Measurements from ENCODE around the gene STX17.

STX17 gene

DNA sequence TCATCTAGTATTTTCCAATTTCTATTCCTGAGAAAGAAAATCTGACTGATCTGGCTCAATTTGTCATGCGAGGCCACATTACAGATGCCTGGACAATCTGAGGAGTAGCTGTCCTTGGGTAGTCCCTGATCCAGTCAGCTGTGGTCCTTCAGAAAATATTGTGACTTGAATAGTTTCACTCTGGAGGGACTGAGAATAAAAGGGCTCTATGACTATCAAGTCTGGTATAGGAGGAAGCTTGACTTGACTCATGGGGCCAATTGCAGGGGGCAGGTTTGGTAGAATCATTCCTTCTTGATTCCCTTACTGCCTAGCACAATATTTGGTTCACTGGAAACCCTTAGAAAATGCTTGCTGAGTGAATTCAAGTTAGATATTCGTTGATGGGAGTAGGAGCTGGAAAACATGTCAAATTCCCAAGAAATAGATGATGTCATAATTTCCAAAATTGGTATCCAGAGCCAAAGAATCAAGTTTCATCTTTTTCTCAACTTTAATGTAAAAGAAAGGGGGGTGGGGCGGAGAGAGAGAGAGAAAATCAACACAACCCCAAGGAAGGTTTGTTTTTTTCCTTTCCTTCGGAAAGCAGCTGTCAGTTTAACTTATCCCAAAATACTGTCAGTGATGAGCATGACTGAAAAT is 32.4 kb upstream of the STX17 start:
- Histone ChIP-seq H3K27ac (no peak overlapping the region), H3K4me3 (no peak overlapping the region), H3K27me3 (no peaks in the 10 kb centered on the region), H3K9me3 (no peaks in the 10 kb centered on the region), H3K4me1 (no peaks in the 10 kb centered on the region), H3K36me3 (no peaks in the 10 kb centered on the region)
- no peak for DNase-seq
- TF ChIP-seq, protein P1, sequence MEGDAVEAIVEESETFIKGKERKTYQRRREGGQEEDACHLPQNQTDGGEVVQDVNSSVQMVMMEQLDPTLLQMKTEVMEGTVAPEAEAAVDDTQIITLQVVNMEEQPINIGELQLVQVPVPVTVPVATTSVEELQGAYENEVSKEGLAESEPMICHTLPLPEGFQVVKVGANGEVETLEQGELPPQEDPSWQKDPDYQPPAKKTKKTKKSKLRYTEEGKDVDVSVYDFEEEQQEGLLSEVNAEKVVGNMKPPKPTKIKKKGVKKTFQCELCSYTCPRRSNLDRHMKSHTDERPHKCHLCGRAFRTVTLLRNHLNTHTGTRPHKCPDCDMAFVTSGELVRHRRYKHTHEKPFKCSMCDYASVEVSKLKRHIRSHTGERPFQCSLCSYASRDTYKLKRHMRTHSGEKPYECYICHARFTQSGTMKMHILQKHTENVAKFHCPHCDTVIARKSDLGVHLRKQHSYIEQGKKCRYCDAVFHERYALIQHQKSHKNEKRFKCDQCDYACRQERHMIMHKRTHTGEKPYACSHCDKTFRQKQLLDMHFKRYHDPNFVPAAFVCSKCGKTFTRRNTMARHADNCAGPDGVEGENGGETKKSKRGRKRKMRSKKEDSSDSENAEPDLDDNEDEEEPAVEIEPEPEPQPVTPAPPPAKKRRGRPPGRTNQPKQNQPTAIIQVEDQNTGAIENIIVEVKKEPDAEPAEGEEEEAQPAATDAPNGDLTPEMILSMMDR (IDR thresholded peaks at IDR 0.05) = no peak
- intact Hi-C loops (cut with DNase I; ENCODE audit: low total_unique reads) = no loop called here

DNA sequence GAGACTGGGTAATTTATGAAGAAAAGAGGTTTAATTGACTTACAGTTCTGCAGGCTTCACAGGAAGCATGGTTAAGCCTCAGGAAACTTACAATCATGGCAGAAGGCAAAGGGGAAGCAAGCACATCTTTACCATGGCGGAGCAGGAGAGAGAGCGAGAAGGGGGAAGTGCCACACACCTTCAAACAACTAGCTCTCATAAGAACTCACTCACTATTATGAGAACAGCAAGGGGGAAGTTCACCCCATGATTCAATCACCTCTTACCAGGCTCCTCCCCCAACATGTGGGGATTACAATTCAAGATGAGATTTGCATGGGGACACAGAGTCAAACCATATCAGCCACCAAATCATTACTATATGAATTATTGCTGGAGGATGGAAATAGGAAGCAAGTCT is 30.3 kb upstream of the STX17 start:
- no peaks in the 10 kb centered on the region for H3K4me1 ChIP-seq
- no peaks in the 10 kb centered on the region for H3K27me3 ChIP-seq
- DNase-seq = no peak
- TF ChIP-seq, protein P1 (IDR thresholded peaks at IDR 0.05) = no peak
- intact Hi-C loops (cut with DNase I; ENCODE audit: low total_unique reads) = no loop called here
- H3K36me3 ChIP-seq = no peaks in the 10 kb centered on the region
- no peaks in the 10 kb centered on the region for H3K9me3 ChIP-seq
- H3K27ac ChIP-seq = no peak overlapping the region
- no peak overlapping the region for H3K4me3 ChIP-seq

DNA sequence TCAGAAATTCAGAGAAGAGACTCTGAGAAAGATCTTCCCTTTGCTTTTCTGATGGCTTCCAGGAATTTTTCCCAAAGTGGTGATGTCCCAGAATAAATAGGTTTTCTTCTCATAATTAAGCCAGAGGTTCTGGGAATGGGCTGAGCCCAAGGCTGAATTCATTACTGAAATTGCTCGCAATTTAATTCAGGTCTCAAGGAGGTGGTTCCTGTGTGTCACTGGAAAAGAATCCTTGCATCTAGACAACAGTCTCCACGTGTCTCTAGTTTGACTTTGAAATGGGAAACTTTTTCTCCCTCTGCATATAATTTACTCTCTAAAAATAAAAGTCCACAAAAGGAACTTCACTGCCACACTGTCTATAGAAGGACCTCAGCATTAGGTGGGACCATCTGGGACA is 27.8 kb upstream of the STX17 start:
- no peaks in the 10 kb centered on the region for H3K27me3 ChIP-seq
- no peaks in the 10 kb centered on the region for H3K4me1 ChIP-seq
- no peak overlapping the region for H3K27ac ChIP-seq
- H3K36me3 ChIP-seq = no peaks in the 10 kb centered on the region
- intact Hi-C loops (cut with DNase I; ENCODE audit: low total_unique reads) = no loop called here
- no peak for DNase-seq
- TF ChIP-seq, protein P1 (IDR thresholded peaks at IDR 0.05) = no peak
- no peak overlapping the region for H3K4me3 ChIP-seq
- no peaks in the 10 kb centered on the region for H3K9me3 ChIP-seq

DNA sequence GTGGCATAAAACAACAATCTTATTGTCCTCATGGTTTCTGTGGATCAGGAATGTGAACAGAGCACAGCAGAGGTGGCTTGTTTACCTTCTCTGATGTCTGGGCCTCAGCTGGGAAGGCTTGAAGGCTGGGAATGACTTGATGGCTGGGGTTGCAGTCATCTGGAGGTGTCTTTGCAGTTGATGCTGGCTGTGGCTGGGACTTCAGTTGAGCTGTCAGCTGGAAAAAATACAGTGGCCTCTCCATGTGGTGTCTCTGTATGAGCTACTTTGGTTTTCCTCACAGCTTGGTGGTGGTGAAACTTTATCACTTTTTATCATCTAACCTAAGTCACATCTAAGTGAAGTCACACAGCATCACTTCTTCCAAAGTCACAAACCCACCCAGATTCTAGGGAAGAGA is 24.7 kb upstream of the STX17 start:
- Histone ChIP-seq H3K4me3 (no peak overlapping the region), H3K27ac (no peak overlapping the region), H3K27me3 (no peaks in the 10 kb centered on the region), H3K9me3 (no peaks in the 10 kb centered on the region), H3K36me3 (no peaks in the 10 kb centered on the region), H3K4me1 (no peaks in the 10 kb centered on the region)
- intact Hi-C loops (cut with DNase I; ENCODE audit: low total_unique reads) = no loop called here
- TF ChIP-seq, protein P1 (IDR thresholded peaks at IDR 0.05) = no peak
- no peak for DNase-seq

DNA sequence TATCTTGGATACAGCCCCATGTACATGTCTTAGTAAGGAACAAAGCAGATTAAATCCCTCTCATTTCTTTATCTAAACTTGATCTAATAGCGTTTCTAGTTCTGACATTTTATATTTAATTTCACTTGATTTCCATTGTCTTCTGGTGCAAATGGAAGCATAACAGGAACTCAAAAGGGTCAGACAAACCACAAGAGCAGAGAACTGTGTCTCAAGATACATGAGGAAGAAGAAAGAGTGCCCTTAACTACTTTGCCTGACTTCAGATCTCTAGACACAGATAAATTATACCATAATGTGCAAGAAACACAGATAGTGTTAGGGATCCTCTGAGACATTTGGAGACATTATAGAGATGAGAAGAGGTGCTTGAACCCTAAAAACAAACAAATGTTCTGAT is 20.7 kb upstream of the STX17 start:
- intact Hi-C loops (cut with DNase I; ENCODE audit: low total_unique reads) = no loop called here
- Histone ChIP-seq H3K4me1 (no peaks in the 10 kb centered on the region), H3K27ac (no peak overlapping the region), H3K27me3 (no peaks in the 10 kb centered on the region), H3K4me3 (no peak overlapping the region), H3K36me3 (no peaks in the 10 kb centered on the region), H3K9me3 (no peaks in the 10 kb centered on the region)
- TF ChIP-seq, protein P1 (IDR thresholded peaks at IDR 0.05) = no peak
- no peak for DNase-seq

DNA sequence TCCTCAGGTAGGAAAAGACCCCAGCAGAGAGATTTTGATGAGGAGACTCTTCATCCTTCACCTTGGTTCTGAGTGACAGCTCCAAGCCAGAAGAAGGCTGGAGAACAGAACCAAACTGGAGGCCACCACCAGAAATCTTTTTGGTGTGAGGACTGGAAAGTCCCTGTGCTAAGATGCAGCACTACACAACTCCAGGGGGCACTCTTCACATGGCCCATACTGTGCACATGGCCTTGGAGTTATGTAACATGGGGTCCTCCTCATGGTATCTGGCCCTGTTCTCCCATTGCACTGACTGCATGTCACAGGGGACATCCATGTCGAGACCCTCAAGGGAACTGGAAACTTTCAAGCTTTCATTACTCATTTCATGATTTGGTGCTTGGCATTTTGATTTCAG is 17.3 kb upstream of the STX17 start:
- H3K27ac ChIP-seq = no peak overlapping the region
- intact Hi-C loops (cut with DNase I; ENCODE audit: low total_unique reads) = no loop called here

More for the DNA sequence above, 17.3 kb upstream of the STX17 start:
- TF ChIP-seq, protein P1 (IDR thresholded peaks at IDR 0.05) = no peak
- Histone ChIP-seq H3K4me3 (no peak overlapping the region), H3K4me1 (no peaks in the 10 kb centered on the region), H3K36me3 (no peaks in the 10 kb centered on the region), H3K9me3 (no peaks in the 10 kb centered on the region), H3K27me3 (no peaks in the 10 kb centered on the region)
- DNase-seq = no peak
